Testis (tissue), 2 donors: ENCODE measurements around the gene CITED1.

Experiments used
- POLR2A ChIP-seq: fragments of 450-650 bp; IDR thresholded peaks from one replicate; pipeline ENCODE4 v1.6.1; 2017; ENCODE audit warnings: antibody characterized with exemption, mild to moderate bottlenecking, moderate library complexity
- TF ChIP-seq, protein P1 (sequence below), 3 experiments: fragments of 450-650 bp in 2 of 3; fragments of 200-600 bp in 1 of 3; sonication (generic) in 1 of 3; IDR thresholded peaks; one replicate each; pipeline ENCODE4 v1.5.1; 2016 to 2019; ENCODE audit warnings: antibody characterized with exemption in 3 of 3, mild to moderate bottlenecking in 2 of 3, moderate library complexity in 1 of 3

- TF ChIP-seq, protein P1, sequence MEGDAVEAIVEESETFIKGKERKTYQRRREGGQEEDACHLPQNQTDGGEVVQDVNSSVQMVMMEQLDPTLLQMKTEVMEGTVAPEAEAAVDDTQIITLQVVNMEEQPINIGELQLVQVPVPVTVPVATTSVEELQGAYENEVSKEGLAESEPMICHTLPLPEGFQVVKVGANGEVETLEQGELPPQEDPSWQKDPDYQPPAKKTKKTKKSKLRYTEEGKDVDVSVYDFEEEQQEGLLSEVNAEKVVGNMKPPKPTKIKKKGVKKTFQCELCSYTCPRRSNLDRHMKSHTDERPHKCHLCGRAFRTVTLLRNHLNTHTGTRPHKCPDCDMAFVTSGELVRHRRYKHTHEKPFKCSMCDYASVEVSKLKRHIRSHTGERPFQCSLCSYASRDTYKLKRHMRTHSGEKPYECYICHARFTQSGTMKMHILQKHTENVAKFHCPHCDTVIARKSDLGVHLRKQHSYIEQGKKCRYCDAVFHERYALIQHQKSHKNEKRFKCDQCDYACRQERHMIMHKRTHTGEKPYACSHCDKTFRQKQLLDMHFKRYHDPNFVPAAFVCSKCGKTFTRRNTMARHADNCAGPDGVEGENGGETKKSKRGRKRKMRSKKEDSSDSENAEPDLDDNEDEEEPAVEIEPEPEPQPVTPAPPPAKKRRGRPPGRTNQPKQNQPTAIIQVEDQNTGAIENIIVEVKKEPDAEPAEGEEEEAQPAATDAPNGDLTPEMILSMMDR (IDR thresholded peaks at IDR 0.05): no peak
- no peak for TF ChIP-seq POLR2A
These were observed 33.9 kb downstream of the CITED1 start for GRCh38 chrX:72271812-72272211.
